Stimulated activated CD8-positive, alpha-beta memory T cell treated with anti-CD3 and anti-CD28 coated beads, Interleukin-7, amount 100 ng/mL, for 4 hours (primary cell): ENCODE results near the gene GPC1.
A peak's percentile ranks its signal among the peaks of the same experiment; 100 is the strongest.
"Not testable (repeated sequence)": the region's sequence is repeated elsewhere in the genome, so short reads cannot be mapped to it uniquely, and the experiment has no call there.

Experiments used
- DNase-seq, 2 donors: peaks; one replicate each; pipeline ENCODE4 v3.0.0-alpha.2; 2020; ENCODE audit warnings: low read depth in 2 of 2

The GPC1 gene, protein sequence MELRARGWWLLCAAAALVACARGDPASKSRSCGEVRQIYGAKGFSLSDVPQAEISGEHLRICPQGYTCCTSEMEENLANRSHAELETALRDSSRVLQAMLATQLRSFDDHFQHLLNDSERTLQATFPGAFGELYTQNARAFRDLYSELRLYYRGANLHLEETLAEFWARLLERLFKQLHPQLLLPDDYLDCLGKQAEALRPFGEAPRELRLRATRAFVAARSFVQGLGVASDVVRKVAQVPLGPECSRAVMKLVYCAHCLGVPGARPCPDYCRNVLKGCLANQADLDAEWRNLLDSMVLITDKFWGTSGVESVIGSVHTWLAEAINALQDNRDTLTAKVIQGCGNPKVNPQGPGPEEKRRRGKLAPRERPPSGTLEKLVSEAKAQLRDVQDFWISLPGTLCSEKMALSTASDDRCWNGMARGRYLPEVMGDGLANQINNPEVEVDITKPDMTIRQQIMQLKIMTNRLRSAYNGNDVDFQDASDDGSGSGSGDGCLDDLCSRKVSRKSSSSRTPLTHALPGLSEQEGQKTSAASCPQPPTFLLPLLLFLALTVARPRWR

DNA sequence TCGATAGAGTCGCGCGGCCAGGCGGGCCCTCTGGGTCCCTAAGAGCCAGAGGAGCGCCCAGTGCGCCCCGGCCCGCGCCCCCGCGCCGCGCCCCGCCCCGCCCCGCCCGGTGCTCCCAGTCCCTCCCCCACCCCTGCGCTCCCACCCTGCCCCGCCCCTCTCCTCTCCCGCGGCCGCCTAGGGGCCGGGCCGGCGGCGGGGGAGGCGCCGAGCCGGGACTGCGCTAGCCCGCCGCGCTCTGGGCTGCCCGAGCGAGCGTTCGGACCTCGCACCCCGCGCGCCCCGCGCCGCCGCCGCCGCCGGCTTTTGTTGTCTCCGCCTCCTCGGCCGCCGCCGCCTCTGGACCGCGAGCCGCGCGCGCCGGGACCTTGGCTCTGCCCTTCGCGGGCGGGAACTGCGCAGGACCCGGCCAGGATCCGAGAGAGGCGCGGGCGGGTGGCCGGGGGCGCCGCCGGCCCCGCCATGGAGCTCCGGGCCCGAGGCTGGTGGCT, at the start of gene GPC1:
GPC1 (plus strand) TSS at position 207 of the 491 bp plus-strand sequence; CDS start at position 463, 256 bp downstream.
- peak in 1 of 2 donors; percentile 5 for DNase-seq

DNA sequence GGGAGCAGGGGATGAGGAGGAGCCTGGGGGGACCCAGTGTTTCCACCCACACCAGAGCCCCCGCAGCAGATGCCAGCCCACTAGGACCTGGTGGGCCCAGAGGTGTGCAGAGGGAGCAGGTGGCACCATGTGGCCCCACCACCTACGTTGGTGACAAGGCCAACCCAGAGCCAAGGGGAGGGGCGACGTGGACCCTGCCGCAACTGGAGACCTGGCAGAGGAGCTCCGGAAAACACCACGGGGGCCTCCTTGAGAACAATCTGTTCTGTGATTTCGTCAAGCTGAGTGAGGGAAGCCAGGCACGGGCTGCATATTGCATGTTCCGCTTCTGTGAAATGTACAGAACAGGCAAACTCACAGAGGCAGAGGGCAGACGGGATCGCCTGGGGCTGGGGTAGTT, 49.1 kb upstream of the GPC1 start:
- no peak for DNase-seq

DNA sequence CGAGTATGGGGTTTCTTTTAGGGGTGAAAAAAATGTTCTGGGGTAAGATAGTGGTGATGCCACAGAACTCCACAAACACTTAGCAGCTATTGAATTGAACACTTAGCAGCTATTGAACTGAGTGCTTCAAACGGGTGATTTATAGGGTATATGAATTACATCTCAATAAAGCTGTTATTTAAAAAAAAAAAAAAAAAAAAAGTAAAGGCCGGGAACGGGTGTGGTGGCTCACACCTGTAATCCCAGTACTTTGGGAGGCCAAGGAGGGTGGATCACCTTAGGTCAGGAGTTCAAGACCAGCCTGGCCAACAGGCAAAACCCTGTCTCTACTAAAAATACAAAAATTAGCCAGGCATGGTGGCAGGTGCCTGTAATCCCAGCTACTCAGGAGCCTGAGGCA, 48.7 kb upstream of the GPC1 start:
- DNase-seq: not testable (repeated sequence)

DNA sequence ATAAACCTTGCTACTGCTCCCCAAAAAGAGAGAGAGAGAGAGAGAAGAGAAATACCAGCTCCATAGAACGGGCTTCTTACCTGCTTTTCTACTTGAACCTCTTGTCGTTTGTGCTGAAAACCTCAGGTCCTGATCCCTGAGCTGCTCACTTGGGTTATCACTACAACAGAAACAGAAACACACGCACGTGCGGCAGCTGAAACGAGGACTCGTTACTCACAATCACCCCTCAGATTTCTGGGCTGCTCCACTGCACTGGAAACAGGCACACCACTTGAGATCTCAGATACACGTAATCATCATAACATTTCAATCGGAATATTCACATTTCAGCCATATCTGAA, 48.2 kb upstream of the GPC1 start:
- no peak for DNase-seq

DNA sequence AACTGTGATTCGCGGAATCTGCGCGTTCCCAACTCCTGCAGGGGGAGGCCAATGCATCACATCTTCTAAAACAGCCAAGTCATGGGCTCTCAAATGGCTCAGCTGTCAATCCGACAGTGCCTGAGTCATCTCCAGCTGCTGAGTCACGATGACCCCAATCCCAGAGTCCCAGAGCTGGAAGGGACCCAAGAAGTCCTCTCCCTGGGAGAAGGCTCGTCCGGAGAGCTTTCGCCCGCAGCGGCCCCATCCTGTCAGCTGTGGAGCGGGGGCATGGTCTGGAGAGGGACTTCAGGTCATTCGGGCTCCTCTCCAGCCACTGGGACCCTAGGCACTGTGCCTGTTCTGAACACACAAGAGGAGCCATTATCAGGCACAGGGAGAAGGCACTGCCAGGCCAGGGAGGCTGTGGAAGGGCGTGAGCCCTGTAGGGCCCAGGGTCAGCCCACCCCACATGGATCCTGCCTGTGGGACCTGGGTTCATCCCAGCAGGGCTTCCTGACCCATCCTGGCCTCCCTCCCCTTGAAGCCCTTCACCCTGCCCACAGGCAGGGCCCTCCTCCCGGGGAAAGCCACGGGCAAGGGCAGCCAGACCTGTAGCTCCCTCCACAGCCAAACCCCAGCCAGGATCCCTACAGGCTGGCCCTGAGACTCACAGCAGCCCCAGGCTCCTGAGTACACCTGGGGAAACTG, 47.6 kb upstream of the GPC1 start:
- no peak for DNase-seq

DNA sequence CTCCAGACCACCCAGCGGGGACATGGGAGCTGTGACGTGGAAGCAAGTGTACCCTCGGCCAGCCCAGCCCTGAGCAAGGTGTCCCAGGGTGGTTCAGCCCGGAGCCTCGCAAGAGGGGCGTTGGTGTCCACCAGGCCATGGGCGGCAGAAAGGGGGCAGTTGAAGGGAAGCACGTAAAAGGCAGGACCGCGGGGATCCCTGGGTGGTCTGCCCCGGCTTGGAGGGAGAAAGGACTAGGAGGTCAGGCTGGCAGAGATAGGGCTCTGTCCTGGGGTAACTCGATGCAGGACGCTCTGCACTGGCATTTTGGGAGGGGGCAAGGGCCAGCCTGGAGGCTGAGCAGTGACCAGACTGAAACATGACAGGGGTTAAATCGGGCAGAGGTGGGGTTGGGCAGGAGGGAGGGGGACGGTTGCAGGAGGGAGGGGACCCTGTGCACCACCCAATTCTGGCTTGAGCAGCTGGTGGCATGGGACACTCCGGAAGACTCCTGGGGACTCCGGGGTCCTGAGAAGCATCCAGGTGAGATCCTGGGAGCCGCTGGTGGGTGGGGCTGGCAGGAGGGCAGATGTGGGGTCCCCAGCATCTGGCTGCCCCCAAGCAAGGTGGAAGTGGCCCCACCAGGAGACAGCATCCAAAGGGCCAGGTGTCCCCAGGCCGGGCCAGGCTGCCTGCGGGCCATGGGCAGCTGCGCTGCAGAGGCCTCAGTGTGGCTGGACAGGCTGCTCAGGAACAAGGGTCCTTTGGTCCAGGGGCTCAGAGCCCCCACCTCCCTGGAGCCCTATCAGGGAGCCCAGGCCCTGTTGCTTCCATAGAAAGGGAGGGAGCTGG, 46.8 kb upstream of the GPC1 start:
- DNase-seq: no peak

DNA sequence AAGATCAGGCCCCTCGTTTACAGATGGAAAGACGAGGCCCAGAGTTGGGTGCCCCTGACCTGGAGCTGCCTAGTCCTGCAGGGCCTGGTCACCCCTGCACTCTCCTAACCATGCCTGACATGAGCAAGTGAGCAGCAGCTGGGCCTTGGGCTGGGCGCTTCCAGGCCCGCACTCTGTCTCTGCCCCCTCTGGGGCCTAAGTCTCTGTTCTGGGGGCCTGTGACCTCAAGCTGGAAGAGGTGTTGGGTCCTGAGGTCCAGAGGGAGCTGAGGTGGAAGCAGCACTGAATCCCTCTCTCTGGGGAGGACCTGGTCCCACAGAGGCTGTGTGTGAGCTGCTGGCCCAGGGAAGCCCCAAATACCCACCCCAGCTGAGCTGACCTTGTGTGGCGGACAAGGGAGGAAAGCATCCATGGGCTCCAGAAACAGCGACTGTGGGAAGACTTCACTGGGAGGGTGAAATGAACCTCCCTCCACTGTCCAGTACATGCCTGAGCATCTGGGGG, 46.1 kb upstream of the GPC1 start:
- DNase-seq: no peak

DNA sequence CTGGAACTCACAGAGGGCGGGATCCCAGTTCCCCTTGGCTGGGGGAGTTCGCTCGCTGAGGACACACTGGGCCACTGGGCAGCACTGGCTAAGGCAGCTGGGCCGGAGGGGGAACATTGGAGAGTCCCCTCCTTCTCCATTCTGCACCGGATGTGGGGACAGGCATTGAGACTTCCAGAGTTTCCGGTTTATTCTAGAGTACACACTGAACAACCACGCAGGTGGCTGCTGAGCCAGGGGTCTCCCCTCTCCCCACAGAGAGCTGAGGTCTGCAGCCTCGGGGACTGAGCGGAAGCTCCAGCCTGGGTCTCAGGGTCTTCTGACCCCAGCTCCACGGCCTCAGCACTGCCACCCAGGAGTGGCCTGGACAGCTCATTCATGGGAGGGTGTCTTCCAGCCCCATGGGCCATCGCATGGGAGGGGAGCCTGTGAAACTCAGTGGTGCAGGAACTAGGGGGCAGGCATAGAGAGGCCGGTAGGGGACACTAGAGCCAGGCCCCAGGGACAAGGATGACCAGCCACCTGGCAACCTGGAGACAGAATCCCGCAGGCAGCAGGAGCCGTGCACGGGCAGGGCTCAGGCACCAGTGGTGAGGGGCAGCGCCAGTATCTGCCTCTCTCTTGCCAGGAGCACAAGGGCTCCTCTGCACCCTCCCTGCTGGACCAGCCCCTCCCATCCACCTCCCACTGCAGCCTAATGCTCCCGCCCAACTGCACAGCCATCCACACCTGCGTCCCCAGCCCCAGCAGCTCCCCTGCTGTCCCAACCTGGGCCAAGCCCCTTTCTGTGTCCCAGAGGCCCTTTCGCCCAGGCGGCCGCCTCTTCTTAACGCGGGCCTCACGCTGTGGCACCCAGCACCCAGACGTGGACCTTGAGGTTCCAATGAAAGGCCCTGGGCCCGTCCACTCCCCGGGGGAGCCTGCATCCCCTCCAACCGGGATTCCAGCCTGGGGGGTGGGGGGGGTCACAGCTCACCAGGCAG, 45.1 kb upstream of the GPC1 start:
- DNase-seq: no peak

DNA sequence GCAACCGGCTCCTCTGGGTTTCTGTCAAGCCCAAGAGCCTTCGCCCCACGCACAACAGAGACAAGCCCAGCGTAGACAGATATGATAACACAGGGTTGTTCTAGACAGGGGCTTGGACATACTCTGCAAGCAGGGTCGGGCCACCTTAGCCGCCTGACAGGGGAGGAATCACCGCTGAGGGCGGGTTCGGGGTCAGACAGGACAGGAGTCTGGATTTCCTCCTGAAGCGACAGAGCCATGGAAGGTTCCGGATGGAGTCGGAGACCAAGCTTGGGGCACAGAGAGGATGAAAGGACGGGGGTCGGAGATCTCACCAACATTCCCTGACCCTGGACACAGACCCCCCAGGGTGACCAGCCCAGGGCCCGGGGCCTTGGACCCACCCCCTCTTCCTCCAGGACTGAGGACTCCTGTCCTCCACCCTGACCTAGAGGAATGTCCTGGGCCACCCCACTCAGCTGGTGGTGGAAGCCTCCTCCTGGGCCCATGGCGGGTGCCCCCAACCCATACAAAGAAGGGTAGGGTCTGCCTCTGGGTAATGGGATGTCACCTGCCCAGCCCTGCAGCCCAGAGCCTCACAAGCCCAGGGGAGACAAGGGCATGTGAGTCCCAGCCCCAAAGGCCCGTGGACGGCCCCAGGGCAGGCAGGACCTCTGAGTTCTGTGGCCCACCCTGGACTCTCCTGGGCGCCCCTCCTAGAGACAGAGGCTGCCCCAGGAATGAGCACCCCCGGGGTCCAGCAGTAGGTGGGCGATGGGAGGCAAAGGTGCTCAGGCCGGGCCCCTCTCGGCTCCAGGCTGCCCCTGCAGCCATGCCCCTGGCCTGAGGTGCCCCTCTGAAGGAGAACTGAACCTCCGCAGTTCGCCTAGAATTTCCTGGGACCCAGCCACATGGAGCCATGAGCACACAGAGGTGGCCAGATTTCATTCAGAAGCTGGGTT, 44.1 kb upstream of the GPC1 start:
- DNase-seq: no peak

DNA sequence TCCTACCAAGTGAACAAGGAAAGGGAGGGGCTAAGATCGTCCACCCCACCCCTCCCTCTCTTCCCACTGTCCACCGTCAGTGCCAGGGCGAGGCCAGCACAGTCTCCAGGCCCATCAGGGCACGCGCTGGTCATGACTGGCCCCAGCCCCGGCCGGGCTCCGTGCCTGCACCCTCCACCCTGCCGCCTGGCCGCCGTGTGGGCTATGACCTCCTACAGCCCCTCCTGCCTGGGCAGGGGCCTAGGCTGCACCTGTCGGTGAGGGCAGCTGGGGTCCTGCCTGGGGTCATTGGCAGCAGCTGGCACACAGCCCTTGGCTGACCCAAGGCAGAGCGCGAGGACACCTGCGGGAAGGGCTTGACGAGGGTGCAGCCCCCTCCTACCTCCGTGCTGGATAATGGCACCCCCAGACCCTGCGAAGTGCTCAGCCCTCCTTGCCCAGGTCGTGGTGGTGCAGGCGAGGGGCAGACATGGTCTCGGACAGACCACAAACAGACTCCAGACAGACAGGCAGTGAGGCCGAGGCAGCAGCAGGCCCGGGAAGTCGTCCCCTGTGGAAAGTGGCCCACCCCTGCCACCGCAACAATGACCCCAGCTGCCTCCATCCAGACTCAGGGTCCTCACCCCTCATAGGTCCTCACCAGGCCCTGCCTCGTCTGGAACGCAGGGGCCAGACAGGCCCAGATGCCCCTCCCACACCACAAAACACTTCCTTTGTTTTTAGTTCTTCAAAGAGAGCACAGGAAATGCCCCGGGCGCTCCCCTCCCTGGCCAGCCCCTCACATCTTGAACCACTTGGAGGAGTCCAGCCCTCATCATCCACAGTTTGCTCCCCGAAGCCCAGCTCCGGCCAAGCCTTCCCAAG, 43.1 kb upstream of the GPC1 start:
- DNase-seq: no peak

DNA sequence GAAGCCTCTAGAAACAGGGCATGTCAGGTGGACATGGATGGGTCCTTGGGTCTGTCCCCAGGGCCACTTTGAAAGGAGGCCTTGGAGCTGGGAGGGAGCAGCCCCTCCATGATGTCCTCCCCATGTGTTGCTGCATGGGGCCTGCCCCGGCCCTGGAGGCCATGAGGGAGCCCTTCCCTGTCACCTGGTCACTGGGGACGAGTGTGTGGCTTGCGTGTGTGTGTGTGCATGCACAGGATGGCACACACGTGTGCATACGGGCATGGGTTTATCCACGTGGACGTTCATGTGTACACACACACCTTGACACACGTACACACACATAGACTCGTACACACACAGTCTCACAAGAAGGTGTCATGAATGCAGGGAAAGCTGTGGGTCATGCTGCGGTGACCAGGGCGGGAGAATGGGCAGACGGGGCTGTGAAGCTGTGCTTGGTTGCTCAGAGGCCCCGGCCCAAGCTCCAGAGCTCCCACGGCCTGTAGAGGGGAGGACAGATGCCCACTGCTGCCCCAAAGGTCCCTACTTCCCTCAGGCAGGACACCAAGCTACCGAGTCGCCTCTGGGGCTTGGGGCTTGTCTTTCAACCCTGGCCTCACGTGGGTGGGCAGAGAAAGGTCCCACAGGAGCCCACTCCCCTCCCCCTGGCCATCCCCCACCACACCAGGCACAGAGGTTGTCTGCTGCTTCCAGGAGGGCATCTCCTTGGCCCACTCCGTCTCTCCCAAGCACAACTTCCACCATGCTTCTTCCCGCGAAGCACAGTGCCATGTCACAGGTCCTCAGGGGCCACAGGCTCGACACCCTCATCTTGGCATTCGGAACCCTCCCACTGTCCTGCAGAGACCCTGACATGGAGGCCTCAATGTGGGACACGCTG, 42.3 kb upstream of the GPC1 start:
- no peak for DNase-seq

DNA sequence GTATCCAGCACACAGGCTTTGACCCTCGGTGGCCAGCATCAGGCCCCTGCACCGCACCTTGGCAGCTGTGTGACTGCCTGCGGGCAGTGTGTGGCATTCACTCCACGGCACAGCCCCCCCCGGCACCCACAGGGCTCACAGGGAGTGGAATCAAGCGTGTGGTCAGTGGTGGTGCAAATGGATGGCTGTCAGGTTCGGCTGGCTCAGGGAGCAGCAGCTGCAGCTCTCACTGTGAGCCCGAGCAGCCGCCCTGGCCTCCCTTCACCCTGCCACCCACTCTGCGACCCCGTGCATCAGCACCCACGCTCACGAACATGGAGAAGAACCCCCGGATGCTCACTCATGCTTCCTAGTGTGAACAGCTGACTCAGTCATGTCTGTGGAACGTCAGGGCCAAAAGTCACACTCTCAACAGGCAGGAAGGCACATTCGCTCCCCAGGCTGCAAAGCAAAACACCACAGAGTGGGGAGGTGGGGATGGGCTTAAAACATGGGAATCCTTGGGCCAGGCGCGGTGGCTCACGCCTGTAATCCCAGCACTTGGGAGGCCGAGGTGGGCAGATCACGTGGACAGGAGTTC, 41.5 kb upstream of the GPC1 start:
- DNase-seq: no peak

DNA sequence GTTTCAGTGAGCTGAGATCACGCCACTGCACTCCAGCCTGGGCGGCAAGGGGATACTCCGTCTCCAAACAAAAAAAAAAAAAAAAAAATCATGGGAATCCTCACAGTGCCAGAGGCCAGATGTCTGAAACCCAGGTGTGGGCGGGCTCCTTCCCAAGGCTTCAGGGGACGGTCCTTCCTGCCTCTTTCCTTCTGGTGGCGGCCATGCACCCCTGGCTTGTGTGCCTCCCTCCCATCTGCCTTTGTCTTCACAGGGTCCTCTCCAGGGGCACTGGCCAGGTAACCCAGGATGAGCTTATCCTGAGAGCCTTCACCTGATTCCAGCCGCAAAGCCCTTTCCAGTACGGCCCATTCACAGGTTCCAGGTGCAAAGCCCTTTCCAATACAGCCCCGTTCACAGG, 40.9 kb upstream of the GPC1 start:
- DNase-seq: no peak

DNA sequence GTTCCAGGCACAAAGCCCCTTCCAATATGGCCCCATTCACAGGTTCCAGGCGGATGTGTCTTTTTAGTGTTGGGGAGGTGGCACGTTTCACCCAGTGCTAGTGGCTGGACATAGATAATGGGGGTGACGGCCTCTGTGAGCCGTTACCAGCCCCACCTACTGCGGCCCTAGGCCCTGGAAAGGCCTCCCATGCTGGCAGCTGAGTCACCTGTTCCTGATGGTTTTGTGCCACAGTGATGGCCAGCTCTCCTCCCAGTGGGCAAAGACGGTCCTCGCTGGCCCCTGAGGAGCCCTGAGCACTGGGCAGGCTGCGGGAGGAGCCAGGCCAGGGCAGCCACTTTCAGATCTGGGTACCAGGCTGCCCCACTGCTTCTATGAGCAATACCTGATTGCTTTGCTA, 40.0 kb upstream of the GPC1 start:
- no peak for DNase-seq

DNA sequence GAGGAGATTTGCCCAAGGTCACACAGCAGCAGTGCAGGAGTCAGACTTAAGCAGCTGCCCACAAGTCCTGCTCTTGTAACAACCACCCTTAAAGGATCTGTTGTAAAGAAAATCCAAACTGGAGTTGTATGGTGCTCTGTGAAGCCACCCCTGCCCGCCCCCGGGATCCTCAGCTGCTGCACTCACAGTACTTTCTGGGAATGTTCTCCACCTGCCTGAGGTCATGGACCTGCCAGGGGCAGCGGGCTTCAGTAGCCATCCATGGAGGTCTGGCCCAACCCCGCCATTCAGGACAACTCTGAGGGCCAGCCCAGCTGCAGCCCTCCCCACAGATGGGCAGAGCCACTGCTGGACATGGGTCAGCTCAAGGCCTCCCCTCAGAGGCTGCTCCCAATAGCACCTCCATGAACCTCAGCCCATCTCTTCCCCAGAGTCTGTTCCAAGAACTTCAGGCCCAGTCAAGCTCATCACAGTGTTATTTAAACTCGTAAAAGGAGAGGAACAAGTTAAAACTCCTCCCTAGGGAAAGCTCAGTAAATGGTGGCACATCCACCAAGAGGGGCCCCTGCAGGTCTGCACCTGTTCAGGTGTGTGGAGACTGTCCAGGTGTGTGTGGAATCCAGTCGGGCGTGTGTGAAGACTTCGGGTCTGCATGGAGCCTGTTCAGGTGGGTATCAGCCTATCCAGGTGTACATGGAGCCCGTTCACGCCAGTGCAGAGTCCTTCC, 39.4 kb upstream of the GPC1 start:
- DNase-seq: no peak
